Glutamatergic neuron (in vitro differentiated cells): Measurements from ENCODE around the gene IL1RAPL2. TPM values are rescaled to one million over a fixed set of nuclear protein-coding genes. Genes with fewer than 3 reads are reported as not detected.

ENCODE experiments used
- DNase-seq: peaks from one replicate; pipeline ENCODE4 v3.0.0; 2022
- H3K27ac Mint-ChIP-seq: one replicate; pipeline ENCODE4 v1.8.0; 2020; ENCODE audit warnings: mild to moderate bottlenecking, mixed read lengths, inconsistent platforms; ENCODE audit not compliant: unreplicated experiment
- H3K27me3 Mint-ChIP-seq: one replicate; pipeline ENCODE4 v1.8.0; 2020; ENCODE audit warnings: mild to moderate bottlenecking, moderate library complexity, mixed read lengths, inconsistent platforms; ENCODE audit not compliant: unreplicated experiment
- H3K36me3 Mint-ChIP-seq: one replicate; pipeline ENCODE4 v1.8.0; 2020; ENCODE audit warnings: mild to moderate bottlenecking, mixed read lengths, inconsistent platforms; ENCODE audit not compliant: unreplicated experiment
- H3K4me1 Mint-ChIP-seq: one replicate; pipeline ENCODE4 v1.8.0; 2020; ENCODE audit warnings: mild to moderate bottlenecking, low read depth, mixed read lengths, inconsistent platforms; ENCODE audit not compliant: unreplicated experiment
- H3K4me3 Mint-ChIP-seq: one replicate; pipeline ENCODE4 v1.8.0; 2020; ENCODE audit warnings: mild to moderate bottlenecking, mixed read lengths, inconsistent platforms; ENCODE audit not compliant: unreplicated experiment
- H3K9me3 Mint-ChIP-seq: one replicate; pipeline ENCODE4 v1.8.0; 2020; ENCODE audit warnings: mild to moderate bottlenecking, moderate library complexity, mixed read lengths, inconsistent platforms; ENCODE audit not compliant: unreplicated experiment
- CTCF ChIP-seq: fragments of 200-600 bp; sonication (generic); IDR thresholded peaks from one replicate; pipeline ENCODE4 v1.5.0; 2021; ENCODE audit not compliant: partially characterized antibody, unreplicated experiment
- total RNA-seq: library from RNA; stranded (reverse); fragmentation: NEBNext Ultra II Directional; extraction: Animal tissue kit (Norgen Biotek cat#: 25700); gene quantifications from one replicate; pipeline ENCODE4 v1.2.1, GENCODE V29; 2021; ENCODE audit not compliant: unreplicated experiment

The IL1RAPL2 gene
- total RNA-seq, 1 donor from 2014 or later, result 0.76 TPM

- Mint-ChIP-seq H3K9me3 (no peaks in the 10 kb centered on the region), H3K27ac (no peak overlapping the region), H3K36me3 (no peaks in the 10 kb centered on the region), H3K4me3 (no peak overlapping the region), H3K27me3 (no peaks in the 10 kb centered on the region), H3K4me1 (no peaks in the 10 kb centered on the region)
- TF ChIP-seq CTCF, result no peak
- DNase-seq, result no peak
Observed at GRCh38 chrX:104806346-104806745, 240.3 kb downstream of the IL1RAPL2 start.

GRCh38 chrX:104833401-104833800, 267.4 kb downstream of the IL1RAPL2 start:
- Mint-ChIP-seq H3K27me3 (no peaks in the 10 kb centered on the region), H3K9me3 (no peaks in the 10 kb centered on the region), H3K4me1 (peaks cover 2% of the 10 kb centered on the region), H3K4me3 (no peak overlapping the region), H3K36me3 (no peaks in the 10 kb centered on the region), H3K27ac (no peak overlapping the region)
- no peak for TF ChIP-seq CTCF
- DNase-seq, result no peak

GRCh38 chrX:104842646-104843045, 276.6 kb downstream of the IL1RAPL2 start:
- Mint-ChIP-seq H3K9me3 (peaks cover 2% of the 10 kb centered on the region), H3K27ac (no peak overlapping the region), H3K36me3 (peaks cover 7% of the 10 kb centered on the region)

GRCh38 chrX:104852241-104852640, 286.2 kb downstream of the IL1RAPL2 start:
- no peaks in the 10 kb centered on the region for H3K9me3 Mint-ChIP-seq
- no peak overlapping the region for H3K27ac Mint-ChIP-seq
- no peaks in the 10 kb centered on the region for H3K36me3 Mint-ChIP-seq
- H3K4me1 Mint-ChIP-seq, result no peaks in the 10 kb centered on the region
- no peak for DNase-seq
- H3K27me3 Mint-ChIP-seq, result no peaks in the 10 kb centered on the region
- no peak overlapping the region for H3K4me3 Mint-ChIP-seq
- no peak for TF ChIP-seq CTCF

More at GRCh38 chrX:104842646-104843045, 276.6 kb downstream of the IL1RAPL2 start:
- no peaks in the 10 kb centered on the region for H3K27me3 Mint-ChIP-seq
- no peak overlapping the region for H3K4me3 Mint-ChIP-seq
- no peak for DNase-seq
- H3K4me1 Mint-ChIP-seq, result no peaks in the 10 kb centered on the region
- no peak for TF ChIP-seq CTCF

- Mint-ChIP-seq H3K4me1 (no peaks in the 10 kb centered on the region), H3K36me3 (no peaks in the 10 kb centered on the region), H3K9me3 (no peaks in the 10 kb centered on the region), H3K4me3 (no peak overlapping the region), H3K27me3 (no peaks in the 10 kb centered on the region), H3K27ac (no peak overlapping the region)
- DNase-seq, result no peak
- no peak for TF ChIP-seq CTCF
Observed at GRCh38 chrX:104854188-104854587, 288.2 kb downstream of the IL1RAPL2 start.
